ENCODE results near the gene ISL1.

ISL1 gene

DNA sequence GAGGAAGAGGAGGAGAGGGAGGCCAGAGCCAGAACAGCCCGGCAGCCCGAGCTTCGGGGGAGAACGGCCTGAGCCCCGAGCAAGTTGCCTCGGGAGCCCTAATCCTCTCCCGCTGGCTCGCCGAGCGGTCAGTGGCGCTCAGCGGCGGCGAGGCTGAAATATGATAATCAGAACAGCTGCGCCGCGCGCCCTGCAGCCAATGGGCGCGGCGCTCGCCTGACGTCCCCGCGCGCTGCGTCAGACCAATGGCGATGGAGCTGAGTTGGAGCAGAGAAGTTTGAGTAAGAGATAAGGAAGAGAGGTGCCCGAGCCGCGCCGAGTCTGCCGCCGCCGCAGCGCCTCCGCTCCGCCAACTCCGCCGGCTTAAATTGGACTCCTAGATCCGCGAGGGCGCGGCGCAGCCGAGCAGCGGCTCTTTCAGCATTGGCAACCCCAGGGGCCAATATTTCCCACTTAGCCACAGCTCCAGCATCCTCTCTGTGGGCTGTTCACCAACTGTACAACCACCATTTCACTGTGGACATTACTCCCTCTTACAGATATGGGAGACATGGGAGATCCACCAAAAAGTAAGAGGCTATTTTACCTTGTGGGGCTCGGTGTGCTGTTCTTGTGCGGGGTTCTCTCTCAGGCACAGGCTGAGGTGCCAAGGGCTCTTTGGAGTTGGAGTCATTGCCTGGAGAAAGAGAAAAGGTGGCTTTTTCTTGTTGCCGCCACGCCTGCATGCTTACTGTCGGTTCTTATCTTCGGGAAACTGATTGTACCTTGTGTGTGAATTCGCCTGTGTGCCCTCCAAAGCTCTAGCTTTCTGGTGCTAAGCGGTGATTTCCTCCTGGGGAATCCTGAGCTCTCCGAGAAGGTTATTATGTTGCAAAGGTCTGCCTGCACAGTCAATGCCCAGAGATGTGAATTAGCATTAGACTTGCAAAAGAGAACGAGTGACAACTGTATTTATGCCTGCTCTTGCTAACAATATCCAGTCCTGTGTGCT, at the start of gene ISL1:
TSS of gene ISL1 (plus strand) at position 318 of the 991 bp plus-strand sequence. CDS start at position 542, 224 bp downstream.
- no peak for DNase-seq

DNA sequence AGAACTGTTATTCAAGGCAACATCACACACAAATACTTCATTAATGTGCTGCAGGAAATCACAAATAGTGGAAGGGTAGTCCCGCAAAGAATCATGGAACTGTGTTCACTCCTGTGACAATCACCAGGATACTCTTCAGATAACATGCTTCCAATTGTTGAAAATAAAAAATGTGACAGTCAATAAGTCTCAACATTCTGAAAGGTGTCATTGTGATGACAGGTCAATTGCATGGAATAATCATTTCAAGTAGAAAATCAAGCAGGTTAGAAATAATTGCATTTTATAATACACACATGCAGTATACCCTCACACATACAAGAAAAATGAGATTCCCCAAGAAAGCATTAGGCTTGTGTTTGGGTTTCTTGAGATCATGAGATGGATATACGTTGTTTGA, 46.4 kb upstream of the ISL1 start:
- DNase-seq: no peak

DNA sequence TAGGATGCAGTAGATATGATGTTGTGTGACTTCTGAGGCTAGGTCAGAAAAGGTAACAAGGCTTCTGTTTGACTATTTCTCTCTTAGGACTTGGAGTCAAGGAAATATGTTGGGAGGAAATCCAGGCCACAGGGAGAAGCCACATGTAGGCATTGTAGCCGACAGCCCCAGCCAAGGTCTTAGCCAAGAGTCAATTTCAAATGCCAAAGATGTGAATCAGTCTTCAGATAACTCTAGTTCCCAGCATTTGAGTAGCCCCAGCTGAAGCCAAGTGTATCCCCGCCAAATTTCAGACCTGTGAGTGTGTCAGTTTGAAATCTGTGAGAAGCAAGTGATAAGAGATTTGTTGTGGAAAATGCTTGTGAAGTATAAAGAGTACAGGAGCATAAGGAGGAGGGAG, 38.1 kb upstream of the ISL1 start:
- DNase-seq: no peak

DNA sequence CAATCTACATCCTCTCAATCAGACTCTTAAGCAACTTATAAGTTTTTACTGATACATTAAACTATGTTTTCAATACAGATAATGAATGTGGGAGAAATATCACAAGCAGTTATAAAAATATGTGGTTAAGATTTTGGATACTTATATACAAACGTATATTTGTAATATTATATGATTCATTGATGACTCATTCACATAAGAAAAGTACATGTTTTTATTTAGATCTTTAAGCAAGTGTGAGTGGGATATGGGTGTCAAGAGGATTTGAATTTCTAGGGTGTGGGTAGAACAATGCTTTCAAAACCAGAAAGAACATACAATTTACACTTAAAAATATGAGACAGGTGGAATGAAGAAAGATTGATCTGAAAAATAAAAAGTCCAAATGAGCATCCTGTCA, 36.1 kb upstream of the ISL1 start:
- no peak for DNase-seq

DNA sequence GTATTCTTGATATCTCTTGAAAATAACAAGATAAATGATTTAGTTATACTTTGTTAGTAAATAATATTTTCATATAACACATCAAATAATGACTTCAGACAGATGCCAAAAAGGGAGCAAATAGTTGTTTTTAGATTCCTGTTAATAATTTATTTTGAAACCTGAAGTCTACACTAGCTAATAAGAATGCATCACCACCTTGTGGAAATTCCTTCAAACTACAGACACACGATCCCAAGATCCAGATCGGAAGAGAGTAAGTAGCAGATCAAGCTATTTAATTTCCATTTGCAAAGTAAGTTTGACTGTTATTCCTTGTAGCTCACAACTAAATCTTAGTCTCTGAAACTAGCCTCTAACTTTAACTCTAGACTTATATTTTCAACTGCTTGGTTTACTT, 35.5 kb upstream of the ISL1 start:
- DNase-seq: no peak

DNA sequence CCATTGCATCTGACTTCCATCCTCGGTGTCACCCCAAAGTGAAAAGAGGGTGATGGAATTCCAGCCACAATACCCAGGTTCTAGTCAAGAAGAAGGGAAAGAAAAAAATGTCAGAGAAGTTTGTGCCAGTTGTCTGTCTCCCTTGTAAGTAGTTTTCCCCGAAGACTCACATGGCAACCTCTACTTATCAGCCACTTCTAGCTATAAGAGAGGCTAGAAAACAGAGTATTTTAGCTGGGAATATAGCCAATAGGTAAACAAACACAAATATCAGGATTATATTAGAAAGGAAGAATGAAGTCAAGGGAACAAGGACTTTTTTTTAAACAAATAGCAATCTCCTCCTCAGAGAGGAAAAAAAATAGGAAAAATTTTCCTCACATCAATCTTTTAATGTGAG, 12.2 kb upstream of the ISL1 start:
- DNase-seq: no peak

DNA sequence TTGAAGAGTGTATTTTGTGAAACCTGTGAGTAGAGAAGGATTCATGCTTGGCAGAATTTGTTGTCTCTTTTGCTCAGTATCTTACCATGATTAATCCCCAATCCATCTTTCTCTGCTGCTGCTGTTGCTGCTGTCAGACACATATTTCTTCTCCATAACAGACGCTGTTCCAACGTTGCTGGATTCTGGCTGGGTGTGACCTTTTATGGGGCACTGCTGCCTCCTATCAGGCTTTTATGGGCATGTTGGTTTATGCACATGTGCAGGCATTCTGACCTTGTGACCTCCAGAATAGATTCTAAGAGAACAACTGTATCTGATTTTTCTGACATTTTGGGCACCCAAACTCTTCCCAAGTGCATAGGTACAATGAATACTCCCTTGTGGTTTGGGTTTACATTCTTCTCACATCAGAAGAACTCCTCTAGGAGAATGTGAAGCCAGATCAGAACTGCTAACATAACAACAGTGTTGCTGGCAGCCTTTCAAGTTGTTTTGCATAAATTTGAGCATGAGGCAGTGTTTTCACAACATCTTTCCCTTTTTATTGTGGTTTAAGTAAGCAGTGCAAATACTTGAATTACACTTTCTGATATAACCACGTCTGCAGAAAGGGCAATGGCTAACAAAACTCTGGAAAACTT, 9.2 kb upstream of the ISL1 start:
- DNase-seq: no peak

DNA sequence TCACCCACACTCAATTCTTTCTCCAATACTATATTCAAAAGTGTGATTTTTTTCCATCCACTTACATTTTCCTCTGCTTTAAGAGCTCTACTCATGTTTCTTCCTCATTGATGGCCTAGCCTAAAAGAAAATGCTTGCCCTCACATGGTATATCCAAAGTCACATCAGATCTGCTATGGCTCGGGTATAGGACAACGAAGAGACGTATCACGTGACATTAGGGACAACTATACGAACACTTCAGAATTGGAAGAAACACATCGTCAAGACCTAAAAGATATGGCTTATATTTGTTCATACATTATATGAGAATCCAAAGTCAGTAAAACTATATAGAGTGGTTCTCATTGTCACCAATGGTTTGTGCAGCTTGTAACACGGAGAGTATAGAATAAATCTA, 8.2 kb upstream of the ISL1 start:
- DNase-seq: no peak

DNA sequence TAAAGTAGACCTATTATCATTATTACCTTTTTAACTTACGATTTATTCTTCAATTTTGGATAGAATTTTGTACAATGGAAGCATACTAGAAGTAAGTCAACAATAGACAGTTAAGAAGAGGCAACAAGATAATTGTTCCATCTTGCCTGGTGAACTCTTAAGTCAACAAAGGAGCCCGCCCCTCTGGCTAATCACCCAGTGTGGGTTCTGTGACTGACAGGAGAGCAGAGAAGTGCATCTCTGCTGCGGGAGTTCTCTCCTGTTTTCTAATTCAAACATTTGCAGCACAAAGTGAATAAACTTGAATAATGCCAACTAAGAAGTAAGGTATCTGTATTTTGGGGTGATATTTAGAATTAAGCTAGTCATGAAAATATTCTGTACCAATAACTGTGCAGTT, 6.7 kb upstream of the ISL1 start:
- no peak for DNase-seq

DNA sequence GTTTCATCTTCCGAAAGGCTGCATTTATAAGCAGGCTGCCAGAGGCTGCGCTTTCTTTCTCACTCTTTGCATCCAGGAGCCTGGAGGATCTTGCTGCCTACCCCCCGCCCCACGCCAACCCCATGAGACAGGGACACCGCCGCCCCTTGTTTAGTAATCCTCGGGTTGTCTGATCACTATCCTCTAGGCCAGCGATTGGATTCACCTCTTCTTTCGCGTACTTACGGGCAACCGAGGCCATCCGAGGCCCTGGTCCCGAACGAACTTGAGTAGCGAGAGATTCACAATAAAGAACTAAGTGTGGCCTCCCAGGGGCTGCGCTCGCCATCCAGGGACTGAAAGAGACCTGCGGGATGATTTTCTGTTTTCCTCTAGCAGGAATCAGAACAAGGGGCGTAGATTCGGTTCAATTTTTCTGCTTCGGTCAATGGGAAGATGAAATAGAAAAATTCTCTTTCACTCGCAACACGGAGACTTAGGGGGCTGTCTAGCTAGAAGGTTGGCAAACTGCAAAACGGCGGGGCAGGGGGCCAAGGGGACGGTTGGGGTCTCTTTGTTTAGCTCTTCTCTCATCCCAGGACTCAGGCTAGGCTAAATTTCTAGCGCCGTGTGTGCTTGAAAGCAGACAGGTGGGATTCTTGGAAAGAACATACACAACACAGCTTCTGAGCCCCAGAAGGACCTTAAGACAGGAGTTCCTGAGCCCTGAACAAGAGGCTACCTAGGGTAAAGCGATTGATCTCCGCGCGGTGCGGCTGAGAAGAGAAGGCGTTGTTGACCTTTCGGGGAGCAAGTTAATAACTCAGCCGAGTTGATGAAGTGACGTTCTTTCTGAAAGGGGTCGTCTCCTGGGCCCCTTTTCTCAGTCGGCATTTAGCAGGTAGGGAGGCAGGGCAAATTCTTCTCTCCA, 5.8 kb upstream of the ISL1 start:
- no peak for DNase-seq

DNA sequence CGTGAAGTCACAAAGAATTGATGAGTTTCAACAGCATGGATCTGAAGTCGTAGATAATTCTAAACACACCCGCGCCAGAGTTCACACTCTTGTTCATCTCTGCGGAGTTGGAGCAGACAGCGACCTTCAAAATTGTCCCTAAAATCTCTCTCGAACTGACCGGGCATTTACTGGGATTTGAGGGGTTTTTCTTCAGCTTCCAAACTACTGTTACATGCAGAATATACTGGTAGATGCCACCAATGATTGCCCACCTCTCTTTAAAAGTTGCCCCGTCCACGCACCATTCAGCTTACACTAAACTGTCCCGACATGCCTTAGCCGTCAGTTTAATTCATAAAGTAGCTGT, 5.2 kb upstream of the ISL1 start:
- DNase-seq: no peak

DNA sequence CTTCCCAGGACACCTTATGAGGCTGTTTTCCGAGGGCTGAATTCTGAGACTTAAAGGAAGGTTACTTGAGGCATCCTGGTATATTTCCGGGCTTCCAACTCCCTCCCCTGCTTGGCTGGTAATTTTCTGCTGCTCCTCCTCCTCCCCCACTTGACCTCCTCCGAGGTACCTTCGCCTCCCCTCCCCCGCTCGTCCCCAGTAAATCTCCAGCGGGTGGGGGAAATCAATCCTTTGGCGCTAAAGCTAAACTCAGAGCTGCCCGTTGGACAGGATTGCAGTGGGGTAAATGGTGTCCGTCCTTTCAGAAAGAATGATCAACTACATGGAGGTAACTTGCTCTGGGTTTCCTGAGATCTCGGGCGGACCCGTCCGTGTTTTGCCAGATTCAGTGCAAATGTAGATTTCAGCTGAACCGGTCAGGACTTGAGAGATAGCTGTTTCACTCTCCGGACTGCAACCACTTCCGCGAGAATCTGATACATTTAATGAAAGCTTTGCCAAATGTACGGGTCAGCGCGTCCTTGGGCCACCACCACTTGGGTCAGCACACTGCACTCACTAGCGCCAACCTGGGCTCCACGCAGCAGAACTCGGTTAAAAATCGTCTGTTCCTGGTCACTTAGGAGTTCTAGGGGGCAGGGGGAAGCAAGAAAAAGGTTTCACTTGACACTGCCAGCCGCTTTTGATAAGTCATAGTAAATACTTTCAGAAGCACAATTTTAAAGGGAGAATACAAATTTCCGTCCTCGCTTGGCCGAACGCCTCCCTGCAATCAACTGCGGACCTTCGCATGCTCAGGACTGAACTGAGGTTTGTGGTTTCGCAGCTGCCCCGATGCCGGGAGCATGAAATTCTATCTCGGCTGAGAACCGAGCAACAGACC, 4.6 kb upstream of the ISL1 start:
- DNase-seq: no peak

DNA sequence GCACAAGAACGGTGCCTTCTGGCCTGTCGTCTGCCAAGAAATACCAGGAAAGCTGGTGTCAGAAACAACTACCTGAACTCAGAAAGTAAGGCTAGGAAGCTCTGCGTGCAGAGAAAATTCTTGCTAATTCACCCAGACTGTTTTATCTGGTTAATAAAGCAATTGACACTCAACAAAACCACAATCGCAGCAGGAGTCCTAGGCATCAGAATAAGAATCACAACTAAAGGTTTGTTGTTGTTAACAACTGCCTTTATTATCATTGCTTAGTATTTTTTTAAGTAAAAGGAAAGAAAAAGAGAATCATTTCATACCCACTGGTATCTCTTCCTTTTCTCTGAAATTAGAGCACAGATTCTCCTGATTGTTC, 3.9 kb upstream of the ISL1 start:
- no peak for DNase-seq

DNA sequence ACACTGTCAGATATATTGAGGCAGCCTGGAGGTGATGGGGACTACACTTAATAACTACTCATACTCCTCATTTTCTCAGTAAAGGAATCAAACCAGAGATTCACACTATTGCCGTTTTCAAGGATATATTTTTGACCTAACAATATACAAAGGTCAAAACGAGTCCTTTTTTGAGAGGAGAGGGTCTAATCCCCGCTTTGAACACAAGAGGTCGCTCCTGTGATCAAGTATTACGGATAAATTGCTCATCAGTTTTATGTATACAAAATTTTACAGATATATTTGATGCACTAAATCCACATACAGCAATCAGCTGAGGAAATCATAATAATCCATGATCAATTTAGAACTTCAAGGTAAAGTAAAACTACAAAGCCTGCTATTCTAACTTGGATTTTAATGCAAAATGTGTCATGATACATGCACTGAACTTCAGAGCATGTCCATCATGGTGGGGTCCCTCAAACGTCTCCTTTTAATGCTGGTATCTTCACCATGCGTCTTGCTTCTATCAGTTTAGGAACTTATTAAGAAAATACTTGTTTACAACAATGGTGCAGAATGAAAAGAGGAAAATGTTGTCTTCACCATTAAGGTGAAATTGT, 2.5 kb upstream of the ISL1 start:
- no peak for DNase-seq

DNA sequence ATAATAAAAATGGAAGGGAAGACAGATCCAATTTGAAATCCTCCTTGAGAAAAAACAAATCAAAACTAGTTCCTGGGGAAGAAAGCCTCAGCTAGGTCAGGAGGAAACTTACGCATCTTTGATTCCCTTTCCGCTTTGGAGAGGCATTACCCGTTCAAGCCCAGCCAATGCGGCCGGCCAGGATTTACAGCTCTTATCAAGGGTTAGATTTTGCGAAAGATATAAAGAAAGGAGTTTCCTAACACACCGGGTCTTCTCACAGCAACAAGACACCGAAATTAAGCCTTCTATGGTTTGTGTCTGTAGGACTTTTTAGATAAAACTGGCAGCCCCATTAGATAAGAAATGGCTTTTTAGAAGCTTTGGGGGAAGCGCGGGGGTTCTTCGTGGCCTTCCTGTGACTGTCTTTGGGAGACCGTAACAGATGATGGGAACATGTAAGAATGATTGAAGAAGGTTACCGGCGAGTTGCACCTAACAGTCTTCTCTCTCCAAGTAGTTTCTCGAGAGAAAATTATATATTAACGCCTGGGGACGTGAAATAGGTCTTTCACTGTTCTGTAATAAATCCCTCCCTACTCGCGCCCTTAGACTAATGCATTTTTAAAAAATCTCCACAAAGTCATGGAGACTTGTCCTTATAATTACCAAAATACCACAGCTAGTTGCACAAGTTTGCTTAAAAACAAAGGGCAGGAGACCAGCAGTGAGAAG, 1.3 kb upstream of the ISL1 start:
- no peak for DNase-seq

DNA sequence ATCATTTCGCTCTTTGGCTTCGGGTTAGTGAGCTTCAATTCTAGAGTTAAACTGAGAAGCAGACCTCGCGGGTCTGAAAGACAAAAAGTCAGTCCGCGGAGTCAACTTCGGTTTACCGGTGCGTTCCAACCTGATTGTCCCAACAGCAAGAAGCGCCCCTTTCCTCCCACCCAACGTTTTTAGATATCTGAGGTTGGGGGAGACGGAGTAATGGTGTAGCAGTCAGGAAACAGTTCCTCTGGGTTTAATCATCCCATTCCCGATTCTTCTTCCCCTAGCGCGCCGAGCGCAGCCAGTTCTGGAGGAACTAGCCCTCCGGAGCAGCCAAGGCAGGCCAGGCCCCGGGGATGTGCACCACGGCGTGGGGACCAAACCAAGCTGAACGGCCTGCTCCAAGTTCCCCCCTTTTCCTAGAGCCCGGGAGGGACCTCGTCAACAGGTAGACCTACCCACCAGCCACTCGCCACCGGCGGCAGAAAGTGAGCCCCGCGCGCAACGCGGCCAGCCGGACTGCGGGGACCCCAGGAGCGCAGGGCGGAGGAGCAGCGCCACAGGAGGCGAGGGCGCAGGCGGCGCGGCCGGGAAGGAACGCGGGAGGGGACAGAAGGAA, 622 bp upstream of the ISL1 start:
- DNase-seq: no peak

DNA sequence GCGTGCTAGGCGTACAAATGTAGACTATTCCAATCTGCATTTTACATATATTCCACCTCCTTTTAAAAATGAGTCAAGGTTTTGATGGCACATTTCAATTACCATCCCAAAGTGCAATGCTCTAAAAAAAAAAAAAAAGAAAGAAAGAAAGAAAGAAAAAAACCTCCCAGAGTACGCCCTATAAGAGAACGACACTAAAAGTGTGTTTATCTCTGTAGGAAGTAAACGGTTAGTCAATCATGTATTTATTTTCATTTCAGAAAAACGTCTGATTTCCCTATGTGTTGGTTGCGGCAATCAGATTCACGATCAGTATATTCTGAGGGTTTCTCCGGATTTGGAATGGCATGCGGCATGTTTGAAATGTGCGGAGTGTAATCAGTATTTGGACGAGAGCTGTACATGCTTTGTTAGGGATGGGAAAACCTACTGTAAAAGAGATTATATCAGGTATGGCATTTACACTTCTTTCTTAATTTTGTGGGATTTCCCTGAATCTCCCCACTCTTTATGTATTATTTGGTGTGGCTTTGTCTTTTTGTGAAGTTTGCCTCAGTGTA, 1.1 kb downstream of the ISL1 start:
- no peak for DNase-seq

DNA sequence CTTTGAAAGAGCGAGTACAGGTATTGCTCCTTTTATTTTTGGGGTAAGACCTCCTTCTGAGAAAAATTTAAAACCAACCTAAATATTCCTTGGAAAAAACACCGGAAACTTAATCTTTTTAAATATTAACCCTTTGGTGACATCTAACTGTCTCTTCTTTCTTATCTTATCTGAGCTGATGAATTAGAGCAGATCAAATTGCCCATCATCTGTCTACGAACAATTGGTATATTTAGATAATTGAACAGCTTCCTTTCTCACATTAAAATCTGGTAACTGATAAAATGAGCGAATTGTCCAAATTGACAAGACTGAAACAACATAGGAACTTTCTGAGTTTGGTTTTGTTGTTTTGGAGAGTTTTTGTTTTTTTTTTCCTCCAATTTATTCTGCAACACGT, 2.0 kb downstream of the ISL1 start:
- no peak for DNase-seq

DNA sequence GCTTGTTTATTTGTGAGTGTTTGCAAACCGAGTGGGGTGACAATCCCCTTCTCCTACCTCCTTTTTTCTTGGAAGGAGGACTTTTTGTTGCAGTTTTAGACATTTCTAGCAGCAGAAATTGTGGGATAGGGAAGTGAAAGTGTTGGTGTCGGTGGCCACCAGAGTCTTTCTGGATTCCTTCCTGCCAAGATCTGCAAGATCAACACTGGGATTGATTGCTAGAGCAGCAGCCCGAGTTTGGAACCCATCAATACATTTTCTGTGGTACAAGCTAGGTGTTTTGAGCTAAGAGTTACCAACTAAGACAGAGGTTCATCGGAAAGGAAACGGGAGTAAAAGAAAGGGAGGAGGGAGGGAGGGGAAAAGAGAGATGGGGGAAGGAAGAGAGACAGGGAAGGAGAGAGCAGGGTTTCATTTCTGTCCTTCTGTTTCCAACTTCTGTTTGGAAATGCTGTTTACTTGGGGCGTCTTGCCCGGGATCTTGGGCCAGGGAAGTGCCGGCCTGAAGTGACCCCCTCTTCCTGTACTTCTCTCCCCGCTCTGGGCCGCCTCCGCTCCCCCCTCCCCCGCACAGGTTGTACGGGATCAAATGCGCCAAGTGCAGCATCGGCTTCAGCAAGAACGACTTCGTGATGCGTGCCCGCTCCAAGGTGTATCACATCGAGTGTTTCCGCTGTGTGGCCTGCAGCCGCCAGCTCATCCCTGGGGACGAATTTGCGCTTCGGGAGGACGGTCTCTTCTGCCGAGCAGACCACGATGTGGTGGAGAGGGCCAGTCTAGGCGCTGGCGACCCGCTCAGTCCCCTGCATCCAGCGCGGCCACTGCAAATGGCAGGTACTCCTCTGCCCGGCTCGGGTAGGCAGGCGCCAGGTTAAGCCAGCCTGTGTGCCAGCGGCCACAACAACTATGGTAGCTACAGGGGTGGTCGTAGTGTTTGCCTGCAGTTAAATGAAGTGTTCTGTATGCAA, 4.0 kb downstream of the ISL1 start:
- no peak for DNase-seq

All from CD4-positive, alpha-beta T cell treated with Interleukin-21 for 1 hour (primary cell).